MM.1S (cell line): ENCODE measurements around the gene JAG2.

Source experiments
- EZH2phosphoT487 ChIP-seq: fragments of 300-600 bp; sonication (generic); IDR thresholded peaks from 2 replicates; pipeline ENCODE4 v1.6.1; 2018; ENCODE audit warnings: antibody characterized with exemption, low read length
- TF ChIP-seq, protein P1 (sequence below): fragments of 300-600 bp; sonication (generic); IDR thresholded peaks from 2 replicates; pipeline ENCODE4 v1.5.1; 2016; ENCODE audit warnings: antibody characterized with exemption, low read length, mixed read lengths

- TF ChIP-seq, protein P1, sequence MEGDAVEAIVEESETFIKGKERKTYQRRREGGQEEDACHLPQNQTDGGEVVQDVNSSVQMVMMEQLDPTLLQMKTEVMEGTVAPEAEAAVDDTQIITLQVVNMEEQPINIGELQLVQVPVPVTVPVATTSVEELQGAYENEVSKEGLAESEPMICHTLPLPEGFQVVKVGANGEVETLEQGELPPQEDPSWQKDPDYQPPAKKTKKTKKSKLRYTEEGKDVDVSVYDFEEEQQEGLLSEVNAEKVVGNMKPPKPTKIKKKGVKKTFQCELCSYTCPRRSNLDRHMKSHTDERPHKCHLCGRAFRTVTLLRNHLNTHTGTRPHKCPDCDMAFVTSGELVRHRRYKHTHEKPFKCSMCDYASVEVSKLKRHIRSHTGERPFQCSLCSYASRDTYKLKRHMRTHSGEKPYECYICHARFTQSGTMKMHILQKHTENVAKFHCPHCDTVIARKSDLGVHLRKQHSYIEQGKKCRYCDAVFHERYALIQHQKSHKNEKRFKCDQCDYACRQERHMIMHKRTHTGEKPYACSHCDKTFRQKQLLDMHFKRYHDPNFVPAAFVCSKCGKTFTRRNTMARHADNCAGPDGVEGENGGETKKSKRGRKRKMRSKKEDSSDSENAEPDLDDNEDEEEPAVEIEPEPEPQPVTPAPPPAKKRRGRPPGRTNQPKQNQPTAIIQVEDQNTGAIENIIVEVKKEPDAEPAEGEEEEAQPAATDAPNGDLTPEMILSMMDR, result no peak
- no peak for TF ChIP-seq EZH2phosphoT487
Measured at GRCh38 chr14:105210266-105211025, 41.9 kb upstream of the JAG2 start.
